AG04449 (cell line): Measurements from ENCODE around the gene NKX3-2.

Source experiments
- CTCF ChIA-PET: fragments of 350-600 bp; formaldehyde crosslinking; extraction: SDS; loops from one replicate; lab custom pipeline; 2021; ENCODE audit warnings: antibody characterized with exemption; lab: Yijun Ruan, JAX
- POLR2A ChIA-PET: fragments of 400-600, 350-600 bp; formaldehyde crosslinking; extraction: SDS; loops from one replicate; lab custom pipeline; 2020; ENCODE audit warnings: antibody characterized with exemption, inconsistent platforms; lab: Yijun Ruan, JAX
- DNase-seq: peaks from one replicate; pipeline ENCODE4 v3.0.0-alpha.2; 2010; ENCODE audit warnings: low read depth, low spot score
- H3K4me3 ChIP-seq: 2 replicates; pipeline ENCODE4 v1.5.1; 2011; ENCODE audit warnings: low read depth, mild to moderate bottlenecking, control low read depth, low read length
- CTCF ChIP-seq: IDR thresholded peaks from one replicate; pipeline ENCODE4 v1.5.1; 2011; ENCODE audit warnings: mild to moderate bottlenecking, moderate library complexity, low read length, control low read depth, inconsistent platforms; ENCODE audit not compliant: insufficient read depth; ENCODE audit errors: missing control alignments

NKX3-2 gene

GRCh38 chr4:13543032-13543838, 1.1 kb downstream of the NKX3-2 start:
- TF ChIP-seq CTCF = no peak
- ChIA-PET POLR2A (no interaction called here), CTCF (interaction anchor here (1.2 to 1.9 kb wide), 3 partner anchors 11 to 690 kb away, joined by 3 to 9 read pairs (median 7); no protein-coding TSS in a partner anchor)
- H3K4me3 ChIP-seq = no peak overlapping the region
- DNase-seq = no peak

GRCh38 chr4:13542577-13543031, 1.7 kb downstream of the NKX3-2 start:
- ChIA-PET CTCF (interaction anchor here (0.7 to 1.2 kb wide), 4 partner anchors 12 to 814 kb away, joined by 3 read pairs; no protein-coding TSS in a partner anchor), POLR2A (no interaction called here)
- DNase-seq = no peak
- H3K4me3 ChIP-seq = no peak overlapping the region
- no peak for TF ChIP-seq CTCF

GRCh38 chr4:13541720-13542576, 2.4 kb downstream of the NKX3-2 start:
- TF ChIP-seq CTCF = peak; percentile 27
- DNase-seq = no peak
- H3K4me3 ChIP-seq = no peak overlapping the region
- ChIA-PET CTCF (interaction anchor here (0.7 to 1.2 kb wide), 7 partner anchors 12 to 813 kb away, joined by 3 to 4 read pairs (median 3); no protein-coding TSS in a partner anchor), POLR2A (no interaction called here)

DNA sequence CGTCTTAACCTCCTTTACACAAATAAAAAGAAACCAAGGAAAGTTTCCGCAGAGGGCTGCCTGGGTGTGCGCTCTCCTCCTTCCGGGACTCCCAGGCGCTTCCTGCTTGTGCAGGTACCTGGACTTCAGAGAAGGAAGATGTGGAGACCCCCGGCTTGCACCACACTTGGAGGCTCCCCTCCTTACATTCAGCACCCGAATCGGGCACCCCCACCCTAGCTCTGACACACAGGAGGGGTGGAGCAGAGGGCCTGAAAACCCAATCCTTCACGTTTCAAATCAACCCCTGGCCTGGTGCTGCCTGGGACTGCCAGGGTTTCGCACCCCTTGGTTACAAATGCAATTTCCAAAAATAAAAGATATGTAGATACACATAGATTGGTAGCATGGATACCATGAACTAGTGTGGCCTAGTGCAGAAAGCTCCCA, 3.1 kb downstream of the NKX3-2 start:
- TF ChIP-seq CTCF = no peak
- ChIA-PET POLR2A (no interaction called here), CTCF (interaction anchor here (1.0 to 1.2 kb wide), 4 partner anchors 17 to 812 kb away, joined by 3 to 4 read pairs (median 4); no protein-coding TSS in a partner anchor)
- DNase-seq = no peak
- no peak overlapping the region for H3K4me3 ChIP-seq

DNA sequence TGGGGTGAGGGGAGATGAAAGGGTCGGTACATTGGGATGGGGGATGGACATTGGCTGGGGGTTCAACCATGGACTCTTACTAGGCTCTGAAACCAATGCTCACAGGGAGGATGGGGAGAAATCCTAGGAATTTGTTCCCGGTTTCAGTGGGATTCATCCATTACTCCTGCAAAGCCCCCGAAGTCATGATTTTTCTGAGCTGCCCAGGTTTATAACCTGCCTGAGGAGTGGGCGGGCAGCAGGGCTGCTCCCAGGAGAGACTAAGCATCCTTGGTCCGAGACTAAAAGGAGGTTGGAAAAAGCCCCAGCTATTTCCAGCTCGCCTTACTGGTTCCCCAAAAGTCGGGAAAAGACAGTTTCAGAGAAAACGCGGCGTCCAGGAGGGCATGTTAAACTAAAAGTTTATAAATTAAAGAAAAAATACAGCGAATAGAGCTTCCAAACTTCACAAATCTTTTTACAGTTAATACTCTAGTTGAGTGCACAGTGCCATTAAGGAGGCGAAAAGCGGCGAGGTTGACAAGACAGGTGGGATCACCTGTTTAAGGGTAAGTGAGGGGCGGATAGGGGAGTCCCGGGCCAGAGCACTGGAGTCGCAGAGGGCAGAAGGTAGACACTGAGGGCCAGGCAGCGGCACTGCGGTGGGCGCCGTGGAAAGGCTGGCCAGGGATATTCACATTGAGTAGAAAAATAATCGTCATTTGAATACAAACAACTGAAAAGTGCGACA, 3.7 kb downstream of the NKX3-2 start:
- no peak for DNase-seq
- ChIA-PET CTCF (interaction anchor here (1.1 kb wide), 1 partner anchor 690 kb away, joined by 4 read pairs; no protein-coding TSS in a partner anchor), POLR2A (no interaction called here)
- H3K4me3 ChIP-seq = no peak overlapping the region
- no peak for TF ChIP-seq CTCF
